ENCODE data around the gene CDK18. TPM values are rescaled to one million over a fixed set of nuclear protein-coding genes. Genes with fewer than 3 reads are reported as not detected.
A peak's percentile ranks its signal among the peaks of the same experiment; 100 is the strongest.

CDK18 gene
- total and polyA plus RNA-seq, 9 of the 15 experiments (the other 6 are each of a cell fraction or from before 2014, with no cell fraction given), result 0.05 to 0.69 (median 0.17) TPM; not detected in 2

DNA sequence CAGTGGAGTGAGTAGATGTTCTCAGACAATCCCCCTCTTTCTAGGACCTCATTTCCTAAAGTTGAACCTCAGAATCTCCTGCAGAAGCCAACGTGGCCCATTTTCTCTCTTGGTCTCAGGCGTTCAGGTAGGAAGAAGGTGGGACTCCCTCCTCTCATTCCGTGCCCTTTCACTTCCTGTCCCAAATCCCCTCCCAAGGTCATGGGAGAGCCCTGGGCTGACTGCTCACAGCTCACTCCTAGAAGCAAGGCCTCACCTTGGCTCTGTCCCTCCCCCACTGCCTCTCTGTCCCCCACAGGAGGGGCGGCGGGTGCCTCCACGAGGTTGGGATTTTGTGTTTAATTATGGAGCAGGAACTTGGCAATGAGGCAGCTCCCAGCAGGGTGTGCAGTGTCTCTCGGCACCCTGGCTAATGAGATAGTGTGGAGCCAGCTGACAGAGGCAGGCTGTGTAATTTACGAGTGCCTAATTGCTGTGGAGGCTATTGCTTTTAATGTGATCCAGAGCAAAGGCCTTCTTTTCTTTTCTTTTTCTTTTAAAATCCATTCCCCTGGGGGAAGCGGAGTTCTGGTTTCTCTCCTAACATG, 9.1 kb upstream of the CDK18 start (continued):
- TF ChIP-seq GATA2 (CRISPR knock-in tag; IDR thresholded peaks at IDR 0.05), result peak; percentile 45; the same call in 1 of the 2 replicates
- no peak for TF ChIP-seq NRF1 (conservative IDR thresholded peaks at IDR 0.05 in 1 of 2, IDR thresholded peaks at IDR 0.05 in 1 of 2)
- no peak for TF ChIP-seq SP2 (IDR thresholded peaks at IDR 0.05; ENCODE audit: extremely low read depth, low read depth, low read length, poor library complexity, severe bottlenecking)
- TF ChIP-seq PYGO2 (tag; IDR thresholded peaks at IDR 0.05), result no peak
- TF ChIP-seq JUND (IDR thresholded peaks at IDR 0.05; ENCODE audit: borderline replicate concordance, low read depth, low read length), result no peak
- TF ChIP-seq JUND (tag; IDR thresholded peaks at IDR 0.05; ENCODE audit: borderline replicate concordance, low read depth, low read length), result no peak
- TF ChIP-seq TCF7L2 (IDR thresholded peaks at IDR 0.05; ENCODE audit: low read depth, low read length), result no peak
- TF ChIP-seq ARID4B (CRISPR knock-in tag; IDR thresholded peaks at IDR 0.05), result no peak
- no peak for TF ChIP-seq NFE2 (IDR thresholded peaks at IDR 0.05; ENCODE audit: low read depth)
- no peak for TF ChIP-seq FOS (IDR thresholded peaks at IDR 0.05; ENCODE audit: extremely low read depth, insufficient read length)
- TF ChIP-seq BMI1 (IDR thresholded peaks at IDR 0.05; ENCODE audit: low read length), result no peak
- 0 out of 2 replicates have a peak, but pooled peaks have one; percentile 35 for TF ChIP-seq NFIC (IDR thresholded peaks at IDR 0.05)
- TF ChIP-seq ARHGAP35 (IDR thresholded peaks at IDR 0.05; ENCODE audit: partially characterized antibody), result no peak
- no peak for TF ChIP-seq TOE1 (IDR thresholded peaks at IDR 0.05; ENCODE audit: borderline replicate concordance)
- no peak for TF ChIP-seq TOE1 (CRISPR knock-in tag; IDR thresholded peaks at IDR 0.05; ENCODE audit: borderline replicate concordance, low read depth)
- no peak for TF ChIP-seq ZNF232 (CRISPR knock-in tag; IDR thresholded peaks at IDR 0.05)
- TF ChIP-seq, protein P1, sequence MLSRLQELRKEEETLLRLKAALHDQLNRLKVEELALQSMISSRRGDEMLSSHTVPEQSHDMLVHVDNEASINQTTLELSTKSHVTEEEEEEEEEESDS (CRISPR knock-in tag; IDR thresholded peaks at IDR 0.05), result no peak
- TF ChIP-seq ZNF311 (CRISPR knock-in tag; IDR thresholded peaks at IDR 0.05), result no peak
- no peak for TF ChIP-seq THRB (CRISPR knock-in tag; conservative IDR thresholded peaks at IDR 0.05)
- TF ChIP-seq DPF2 (IDR thresholded peaks at IDR 0.05), result 0 out of 2 replicates have a peak, but pooled peaks have one; percentile 23
- TF ChIP-seq CCNT2 (IDR thresholded peaks at IDR 0.05; ENCODE audit: borderline replicate concordance, extremely low read depth, insufficient read length, low read depth, low read length), result no peak
- peak; percentile 31 for TF ChIP-seq ARID1B (IDR thresholded peaks at IDR 0.05)
- TF ChIP-seq PKNOX1 (IDR thresholded peaks at IDR 0.05), result peak; percentile 93
- no peak for TF ChIP-seq ETV1 (tag; conservative IDR thresholded peaks at IDR 0.05; ENCODE audit: low read depth)
